Measurements from ENCODE around the gene IFT57.

DNA sequence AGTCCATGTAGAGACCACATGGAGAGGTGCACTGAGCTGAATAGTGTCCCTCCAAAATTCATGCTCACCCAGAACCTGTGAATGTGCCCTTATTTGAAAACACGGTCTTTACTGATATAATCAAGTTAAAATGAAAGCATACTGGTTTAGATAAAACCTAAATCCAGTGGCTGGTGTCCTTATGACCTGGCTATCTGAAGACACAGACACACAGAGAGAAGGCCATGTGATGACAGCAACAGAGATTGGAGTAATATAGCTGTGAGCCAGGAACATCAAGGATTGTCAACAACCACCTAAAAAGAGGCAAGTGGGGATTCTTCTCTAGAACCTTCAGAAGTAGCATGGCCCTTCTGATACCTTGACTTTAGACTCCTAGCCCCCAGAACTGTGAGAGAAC is 76.6 kb downstream of the IFT57 start:
- TF ChIP-seq CTCF (IDR thresholded peaks at IDR 0.05 in 8 of 11, conservative IDR thresholded peaks at IDR 0.05 in 3 of 11) (no peak), POLR2AphosphoS5 (IDR thresholded peaks at IDR 0.05) (no peak)

Data from spleen (tissue), 7 donors.